ENCODE data around the gene HEATR1.
"Not testable (repeated sequence)": the region's sequence is repeated elsewhere in the genome, so short reads cannot be mapped to it uniquely, and the experiment has no call there.

Gene HEATR1

DNA sequence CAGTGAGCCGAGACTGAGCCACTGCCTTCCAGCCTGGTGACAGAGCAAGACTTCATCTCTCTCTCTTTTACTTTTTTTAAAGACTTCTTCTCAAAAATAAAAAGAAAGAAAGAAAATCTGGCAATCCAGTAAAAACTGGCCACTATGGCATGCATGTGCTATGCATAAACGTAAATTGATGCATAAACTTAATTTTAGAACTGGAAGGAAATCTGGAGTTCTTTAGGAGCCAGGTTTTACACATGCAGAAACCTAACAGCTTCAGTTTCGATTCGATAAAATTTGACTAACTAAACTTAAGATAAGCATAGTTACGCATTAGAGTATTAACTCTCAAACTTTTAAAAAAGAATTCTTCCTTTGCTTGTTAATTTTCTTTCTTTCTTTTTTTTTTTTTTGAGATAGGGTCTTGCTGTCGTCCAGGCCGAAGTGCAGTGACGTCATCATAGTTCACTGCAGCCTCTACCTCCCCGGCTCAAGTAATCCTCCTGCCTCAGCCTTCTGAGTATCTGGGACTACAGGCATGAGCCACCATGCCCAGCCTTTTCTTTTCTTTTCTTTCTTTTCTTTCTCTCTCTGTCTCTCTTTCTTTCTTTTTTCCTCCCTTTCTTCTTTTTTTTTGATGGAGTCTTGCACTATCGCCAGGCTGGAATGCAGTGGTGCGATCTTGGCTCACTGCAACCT lies 92.4 kb downstream of the HEATR1 start:
- DNase-seq (ENCODE audit: low read depth, low spot score): no peak

DNA sequence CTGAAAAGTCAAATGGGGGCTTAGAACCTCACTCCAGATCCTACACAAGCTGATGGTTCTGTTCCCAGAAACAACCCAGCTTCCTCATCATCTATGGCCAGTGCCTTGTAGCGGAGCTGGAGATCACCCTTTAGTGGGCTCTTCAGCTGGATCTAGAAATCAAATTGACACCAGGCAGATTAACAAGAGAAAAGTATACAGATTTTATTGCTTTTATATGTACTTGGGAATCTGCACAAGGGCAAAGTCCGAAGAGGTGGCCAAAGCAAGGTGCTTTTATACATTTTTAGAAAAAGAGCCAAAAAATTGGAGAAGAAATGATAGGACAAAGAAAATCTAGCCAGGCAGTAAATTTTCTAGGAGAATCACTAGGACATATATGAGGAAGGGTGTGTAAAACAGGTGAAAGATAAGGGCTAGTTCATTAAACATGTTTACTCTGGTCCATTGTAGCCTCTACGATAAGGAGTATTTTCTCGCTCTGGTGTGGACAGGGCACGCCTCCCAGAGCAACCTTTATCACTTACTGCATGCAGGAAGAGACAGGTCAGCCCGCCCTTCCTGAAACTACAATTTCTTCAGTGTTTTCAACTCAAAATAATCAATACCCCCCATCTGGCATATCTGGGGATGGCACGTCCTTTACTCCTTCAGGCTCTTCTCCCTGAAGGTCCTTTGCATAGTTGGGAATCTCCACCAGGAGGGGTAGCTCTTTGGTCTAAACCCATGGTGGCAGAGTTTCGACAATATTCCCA lies 94.5 kb downstream of the HEATR1 start:
- DNase-seq (ENCODE audit: low read depth, low spot score): no peak

DNA sequence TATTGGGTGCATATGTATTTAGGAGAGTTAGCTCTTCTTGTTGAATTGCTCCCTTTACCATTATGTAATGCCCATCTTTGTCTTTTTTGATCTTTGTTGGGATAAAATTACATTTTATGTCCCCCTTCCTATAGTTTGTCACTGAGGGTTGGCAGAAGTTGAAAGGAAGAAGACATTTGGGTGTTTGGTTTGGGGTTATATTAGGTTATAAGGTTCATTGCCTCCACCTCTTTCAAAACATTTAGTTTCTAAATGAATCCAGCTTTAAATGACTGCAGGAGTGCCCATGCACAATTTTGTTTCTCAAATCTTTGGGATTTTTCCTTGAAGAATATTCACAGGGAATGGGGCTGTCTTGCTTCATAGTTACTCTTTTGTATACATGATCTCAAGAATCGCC lies 95.1 kb downstream of the HEATR1 start:
- DNase-seq (ENCODE audit: low read depth, low spot score): no peak

DNA sequence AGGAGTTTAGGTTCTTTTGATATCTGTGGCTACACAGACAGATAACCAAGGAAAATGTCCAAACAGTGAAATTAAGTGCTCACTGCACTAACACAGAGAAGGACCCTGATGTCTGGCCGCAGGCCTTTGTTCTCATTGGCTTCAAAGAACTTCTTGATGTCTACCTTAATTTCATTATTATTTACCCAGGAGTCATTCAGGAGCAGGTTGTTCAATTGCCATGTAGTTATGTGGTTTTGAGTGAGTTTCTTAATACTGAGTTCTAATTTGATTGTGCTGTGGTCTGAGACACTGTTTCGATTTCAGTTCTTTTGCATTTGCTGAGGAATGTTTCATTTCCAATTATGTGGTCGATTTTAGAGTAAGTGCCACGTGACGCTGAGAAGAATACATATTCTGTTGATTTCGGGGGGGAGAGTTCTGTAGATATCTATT lies 95.7 kb downstream of the HEATR1 start:
- no peak for DNase-seq (ENCODE audit: low read depth, low spot score)

DNA sequence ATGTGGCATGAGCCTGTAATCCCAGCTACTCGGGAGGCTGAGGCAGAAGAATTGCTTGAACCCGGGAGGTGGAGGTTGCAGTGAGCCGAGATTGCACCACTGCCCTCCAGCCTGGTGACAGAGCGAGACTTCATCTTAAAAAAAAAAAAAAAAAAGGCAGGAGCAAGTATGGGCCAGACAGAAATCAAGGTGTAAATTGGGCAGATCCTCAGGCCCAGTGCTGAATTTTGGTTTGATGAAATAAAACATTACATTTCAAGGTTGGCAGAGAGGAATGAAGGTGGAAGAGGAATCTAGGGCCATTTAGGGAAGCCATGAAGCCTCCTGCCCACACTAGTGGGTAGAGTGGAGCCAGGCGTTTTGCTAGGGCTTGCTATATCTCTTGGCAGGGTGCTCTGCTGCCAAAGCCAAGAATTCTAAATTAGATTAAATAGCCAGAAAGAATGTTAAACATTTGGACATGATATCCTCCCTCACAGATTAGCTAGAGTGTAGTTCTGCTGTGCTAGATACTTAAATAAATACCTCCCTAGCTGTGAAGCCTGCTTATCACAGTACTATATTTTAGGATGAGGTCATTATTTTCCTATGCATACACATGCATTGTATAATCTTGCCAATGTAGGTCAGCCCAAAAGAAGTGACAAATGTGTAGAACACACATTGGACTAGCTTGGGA lies 97.2 kb downstream of the HEATR1 start:
- DNase-seq (ENCODE audit: low read depth, low spot score): no peak

DNA sequence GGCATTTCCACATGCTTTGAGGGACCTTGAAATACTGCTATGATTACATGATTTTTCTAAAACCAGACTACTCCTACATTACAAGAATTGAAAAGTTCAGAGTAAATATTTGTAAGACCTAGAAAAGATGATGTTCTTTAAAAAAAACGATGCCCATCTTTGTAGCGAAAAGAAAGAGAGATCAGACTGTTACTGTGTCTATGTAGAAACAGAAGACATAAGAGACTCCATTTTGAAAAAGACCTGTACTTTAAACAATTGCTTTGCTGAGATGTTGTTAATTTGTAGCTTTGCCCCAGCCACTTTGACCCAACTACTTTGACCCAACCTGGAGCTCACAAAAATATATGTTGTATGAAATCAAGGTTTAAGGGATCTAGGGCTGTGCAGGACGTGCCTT lies 100.0 kb downstream of the HEATR1 start:
- not testable (repeated sequence) for DNase-seq (ENCODE audit: low read depth, low spot score)

DNA sequence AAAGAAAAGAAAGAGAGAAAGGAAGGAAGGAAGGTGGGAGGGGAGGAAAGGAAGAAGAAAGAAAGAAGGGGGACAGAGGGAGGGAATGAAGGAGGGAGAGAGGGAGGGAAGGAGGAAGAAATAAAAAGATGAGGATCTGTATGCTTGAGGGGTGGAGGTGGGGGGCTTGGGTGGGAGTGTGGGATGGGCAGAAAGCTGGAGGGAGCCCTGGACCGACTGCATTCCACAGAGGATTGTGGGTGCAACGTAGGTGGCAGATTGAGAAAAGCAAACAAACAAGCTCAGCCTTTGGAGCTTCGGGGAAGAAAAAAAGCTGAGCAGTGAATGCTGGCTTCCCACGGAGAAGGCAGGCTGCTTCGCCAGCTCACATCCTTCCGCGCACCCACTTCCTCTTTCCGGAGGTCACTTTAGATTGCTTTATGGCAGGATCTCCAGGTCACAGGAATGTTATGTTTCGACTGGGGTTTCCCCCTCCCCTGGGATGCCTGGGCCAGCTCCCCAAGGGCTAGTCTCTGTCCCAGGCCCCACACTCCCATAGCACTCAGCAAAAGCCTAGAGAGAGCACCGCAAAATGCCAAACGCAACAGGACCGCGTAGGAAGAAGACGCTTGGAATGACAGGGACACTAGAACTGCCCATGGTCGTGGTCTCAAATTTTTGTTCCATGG lies 101.2 kb downstream of the HEATR1 start:
- DNase-seq (ENCODE audit: low read depth, low spot score): peak; percentile 82

DNA sequence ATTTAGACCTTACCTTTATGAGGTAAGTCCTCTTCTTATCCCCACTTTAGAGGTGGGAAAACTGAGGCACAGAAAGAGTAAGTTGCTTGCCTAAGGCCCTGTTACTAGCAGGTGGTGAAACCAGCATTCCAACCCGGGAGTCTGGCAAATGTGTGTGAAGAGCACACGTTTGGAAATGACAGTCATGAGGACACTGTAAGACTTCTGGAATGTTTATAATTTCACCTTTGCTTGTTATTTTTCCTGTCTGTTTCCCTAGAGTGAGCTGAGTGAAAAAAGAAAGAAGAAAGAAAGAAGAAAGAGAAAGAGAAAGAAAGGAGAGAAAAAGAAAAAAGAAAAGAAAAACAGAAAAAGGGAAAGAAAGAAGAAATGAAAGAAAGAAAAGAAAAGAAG lies 101.7 kb downstream of the HEATR1 start:
- no peak for DNase-seq (ENCODE audit: low read depth, low spot score)

DNA sequence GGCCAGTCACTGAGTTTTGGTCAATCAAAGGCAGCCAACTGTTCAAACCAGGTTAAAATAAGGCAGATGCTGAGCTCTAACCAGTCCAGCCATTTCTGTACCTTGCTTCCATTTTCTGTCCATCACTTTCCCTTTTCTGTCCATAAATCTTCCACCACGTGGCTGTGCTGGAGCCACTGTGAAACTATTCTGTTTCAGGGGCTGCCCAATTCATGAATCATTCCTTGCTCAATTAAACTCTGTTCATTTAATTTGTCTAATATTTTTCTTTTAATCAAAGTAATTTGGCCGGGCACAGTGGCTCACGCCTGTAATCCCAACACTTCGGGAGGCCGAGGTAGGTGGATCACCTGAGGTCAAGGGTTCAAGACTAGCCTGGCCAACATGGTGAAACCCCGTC lies 103.2 kb downstream of the HEATR1 start:
- DNase-seq (ENCODE audit: low read depth, low spot score): no peak
